NCI-H82 treated with DMSO at 0.1 percent for 48 hours (cell line): ENCODE results near the gene BTN3A1.
"Not testable (repeated sequence)": the region's sequence is repeated elsewhere in the genome, so short reads cannot be mapped to it uniquely, and the experiment has no call there.

Experiments
- DNase-seq: peaks from one replicate; lab custom pipeline; 2025; ENCODE audit not compliant: unreplicated experiment; lab: John Stamatoyannopoulos, UW

The BTN3A1 gene

DNA sequence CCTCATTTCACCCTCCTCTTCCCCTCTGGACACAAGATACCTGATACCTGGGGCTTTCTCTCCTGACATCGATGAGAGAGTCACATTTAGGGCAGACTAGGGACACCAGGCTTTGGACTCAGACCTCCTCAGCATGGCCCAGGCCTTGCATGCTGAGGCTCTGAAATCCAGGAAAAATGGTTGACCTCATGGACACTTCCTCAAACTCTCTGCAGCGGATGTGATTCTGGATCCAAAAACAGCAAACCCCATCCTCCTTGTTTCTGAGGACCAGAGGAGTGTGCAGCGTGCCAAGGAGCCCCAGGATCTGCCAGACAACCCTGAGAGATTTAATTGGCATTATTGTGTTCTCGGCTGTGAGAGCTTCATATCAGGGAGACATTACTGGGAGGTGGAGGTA lies 10.9 kb downstream of the BTN3A1 start:
- no peak for DNase-seq

DNA sequence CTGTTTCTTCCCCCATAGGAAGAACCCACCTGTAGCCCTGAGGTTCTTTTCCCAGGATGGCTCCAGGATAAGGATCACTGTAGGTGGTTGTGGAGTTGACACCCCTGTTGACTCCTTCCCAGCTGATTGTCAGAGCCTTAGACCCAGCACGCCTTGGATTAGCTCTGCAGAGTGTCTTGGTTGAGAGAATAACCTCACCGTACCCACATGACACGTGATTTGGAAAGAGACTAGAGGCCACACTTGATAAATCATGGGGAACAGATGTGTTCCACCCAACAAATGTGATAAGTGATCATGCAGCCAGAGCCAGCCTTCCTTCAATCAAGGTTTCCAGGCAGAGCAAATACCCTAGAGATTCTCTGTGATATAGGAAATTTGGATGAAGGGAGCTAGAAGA lies 12.2 kb downstream of the BTN3A1 start:
- DNase-seq = no peak

DNA sequence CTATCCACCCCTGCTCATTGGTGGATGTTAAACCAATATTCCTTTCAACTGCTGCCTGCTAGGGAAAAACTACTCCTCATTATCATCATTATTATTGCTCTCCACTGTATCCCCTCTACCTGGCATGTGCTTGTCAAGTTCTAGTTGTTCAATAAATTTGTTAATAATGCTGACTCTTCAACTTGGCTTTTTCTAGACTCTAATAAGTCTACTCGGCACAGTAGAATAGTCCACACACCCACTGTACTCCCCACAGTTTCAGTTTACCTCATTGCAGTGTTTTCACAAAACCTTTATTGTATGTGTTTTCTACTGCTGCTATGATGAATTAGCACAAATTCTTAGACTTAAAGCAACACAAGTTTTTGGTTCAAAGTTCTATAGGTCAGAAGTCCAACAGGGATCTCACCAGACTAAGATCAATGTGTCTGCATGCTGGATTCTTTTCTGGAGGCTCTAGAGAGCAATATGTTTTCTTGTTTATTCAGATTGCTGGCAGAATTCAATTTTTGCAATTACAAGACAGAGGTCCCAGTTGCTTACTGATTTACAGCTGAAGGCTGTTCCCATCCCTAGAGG lies 13.1 kb downstream of the BTN3A1 start:
- DNase-seq = peak; percentile 9

DNA sequence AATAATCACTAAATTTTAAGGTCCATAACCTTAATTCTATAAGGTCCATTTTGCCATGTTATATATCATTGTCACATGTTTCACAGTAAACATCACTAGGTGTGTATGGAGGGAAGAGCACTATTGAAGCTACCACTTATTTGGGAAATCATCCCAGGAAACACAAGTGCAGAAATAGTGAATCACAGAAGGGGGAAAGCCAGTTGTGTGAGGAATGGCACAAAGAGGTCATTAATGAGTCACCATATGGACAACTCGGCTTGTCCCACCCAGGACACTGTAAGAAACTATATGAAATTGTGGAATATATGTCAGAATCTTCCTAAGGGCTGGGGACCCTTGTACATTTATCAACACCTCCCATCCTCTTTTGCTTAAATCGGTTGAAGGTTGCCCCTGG lies 13.7 kb downstream of the BTN3A1 start:
- DNase-seq = no peak

DNA sequence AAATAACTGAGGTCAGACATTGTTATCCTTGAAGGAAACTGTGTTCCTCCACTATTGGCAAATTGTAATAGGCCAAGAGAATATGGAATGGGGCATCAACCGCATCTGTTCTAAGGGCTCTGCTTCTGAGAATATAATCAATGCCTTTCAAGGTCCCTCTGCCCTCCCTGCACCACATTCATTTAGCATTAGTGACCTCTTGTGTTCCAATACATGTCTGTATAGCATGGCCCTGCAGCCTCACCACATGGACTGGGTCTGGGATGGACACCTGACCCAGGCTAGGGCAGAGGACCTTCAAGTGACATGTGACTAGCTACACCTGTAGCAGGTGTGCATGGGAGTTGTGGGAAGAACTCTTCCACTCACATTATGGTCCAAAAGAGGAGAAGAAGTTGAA lies 14.2 kb downstream of the BTN3A1 start:
- DNase-seq = no peak

DNA sequence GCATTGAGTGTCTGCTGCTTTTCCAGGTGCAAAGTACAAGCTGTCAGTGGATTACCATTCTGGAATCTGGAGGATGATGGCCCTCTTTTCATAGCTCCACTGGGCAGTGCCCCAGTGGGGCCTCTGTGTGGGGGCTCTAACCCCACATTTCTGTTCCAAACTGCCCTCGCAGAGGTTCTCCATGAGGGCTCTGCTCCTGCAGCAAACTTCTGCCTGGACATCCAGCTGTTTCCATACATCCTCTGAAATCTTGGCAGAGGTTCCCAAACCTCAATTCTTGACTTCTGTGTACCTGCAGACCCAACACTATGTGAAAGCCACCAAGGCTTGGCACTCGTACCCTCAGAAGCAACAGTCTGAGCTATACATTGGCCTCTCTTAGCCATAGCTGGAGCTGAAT lies 16.0 kb downstream of the BTN3A1 start:
- DNase-seq = not testable (repeated sequence)

DNA sequence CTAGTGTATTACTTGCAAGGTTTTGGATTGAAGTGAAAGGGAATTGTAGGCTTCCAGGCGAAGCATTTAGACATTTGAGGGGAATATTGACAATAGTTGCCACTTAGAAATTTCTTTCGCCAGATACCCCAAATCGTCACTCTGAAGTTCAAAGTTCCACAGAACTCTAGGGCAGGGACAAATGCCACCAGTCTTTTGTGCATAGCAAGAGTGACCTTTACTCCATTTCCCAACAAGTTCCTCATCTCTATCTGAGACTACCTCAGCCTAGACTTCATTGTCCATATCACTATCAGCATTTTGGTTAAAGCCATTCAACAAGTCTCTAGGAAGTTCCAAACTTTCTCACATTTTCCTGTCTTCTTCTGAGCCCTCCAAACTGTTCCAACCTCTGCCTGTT lies 16.7 kb downstream of the BTN3A1 start:
- DNase-seq = not testable (repeated sequence)

DNA sequence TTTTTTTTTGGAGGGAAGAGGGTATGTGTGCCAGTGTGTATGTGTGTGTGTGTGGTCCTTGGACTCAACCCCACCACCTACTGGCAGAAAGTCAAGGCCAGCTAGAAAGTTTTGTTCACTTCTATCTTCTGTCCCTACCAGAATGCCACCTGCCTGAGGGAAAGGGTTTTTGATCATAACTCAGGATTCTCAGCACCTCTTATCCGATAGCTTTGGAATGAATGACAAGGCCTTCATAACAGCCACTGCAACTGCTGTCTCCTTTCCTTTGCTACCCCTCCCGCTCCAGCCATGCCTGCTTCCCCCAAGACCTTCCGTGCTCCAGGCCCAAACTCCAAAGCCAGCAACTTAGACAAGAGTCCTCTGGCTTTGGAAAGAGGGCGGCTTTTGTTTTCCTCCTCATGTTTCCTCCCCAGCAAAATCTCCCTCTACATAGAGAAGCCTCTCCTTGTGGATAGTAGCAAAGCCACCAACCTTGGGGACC lies 18.7 kb downstream of the BTN3A1 start:
- no peak for DNase-seq

DNA sequence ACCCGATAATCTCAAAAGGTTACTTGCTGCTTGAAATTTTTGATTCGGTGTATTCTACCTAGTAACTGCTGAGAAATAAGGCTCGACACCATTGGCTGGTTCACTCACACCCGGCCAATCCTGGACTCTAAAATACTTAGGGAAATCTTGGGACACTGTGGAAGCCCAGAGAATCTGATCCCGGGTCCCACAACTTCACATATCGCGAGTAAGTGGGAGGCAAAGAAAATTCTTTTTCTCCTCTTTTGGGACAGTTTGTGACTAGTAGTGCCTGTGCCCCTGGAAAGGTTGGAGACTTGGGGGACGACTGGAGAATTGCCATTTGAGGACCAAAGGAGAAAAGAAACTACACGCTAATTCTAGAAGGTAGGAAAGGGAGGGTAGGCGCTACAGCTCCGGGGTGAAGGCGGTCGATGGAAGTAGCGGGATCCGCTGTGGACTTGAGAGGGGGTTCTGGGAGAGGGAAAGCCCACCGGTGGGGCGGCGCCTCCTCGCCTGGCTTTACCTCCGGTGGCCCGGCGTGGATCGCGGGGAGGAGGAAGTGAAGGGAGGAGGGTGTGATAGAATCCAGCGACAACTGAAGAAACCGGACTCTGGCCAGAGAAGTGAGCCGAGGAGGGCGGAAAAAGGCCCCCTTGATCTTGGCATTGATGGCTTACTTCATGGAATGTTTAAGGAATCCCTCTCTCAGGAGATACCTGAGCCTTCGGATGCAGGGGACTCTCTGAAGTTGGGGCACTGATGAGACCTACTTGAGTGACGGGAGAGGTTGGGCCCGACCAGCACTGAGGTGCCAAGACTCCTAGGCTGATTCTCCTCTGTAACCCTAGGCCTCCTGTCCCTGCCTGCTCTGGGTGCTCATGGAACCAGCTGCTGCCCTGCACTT lies 19.4 kb downstream of the BTN3A1 start:
- peak; percentile 83 for DNase-seq

DNA sequence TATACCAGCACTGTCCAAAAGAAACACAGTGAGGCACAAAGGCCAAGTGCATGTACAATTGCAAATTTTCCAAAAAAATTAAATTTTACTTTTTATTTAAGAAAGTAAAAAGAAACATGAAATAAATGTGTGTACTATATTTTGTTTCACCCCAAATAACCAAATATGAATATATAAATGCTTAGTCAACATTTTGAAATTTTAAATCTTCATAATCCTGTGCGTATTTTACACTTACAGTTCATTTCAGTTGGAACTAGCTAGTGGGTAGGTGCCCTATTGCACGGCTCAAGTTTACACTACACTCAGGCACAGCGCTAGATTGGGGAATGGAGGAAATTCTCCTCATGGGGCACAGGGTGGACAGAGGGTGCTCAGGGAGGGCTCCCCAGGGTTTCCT lies 20.3 kb downstream of the BTN3A1 start:
- no peak for DNase-seq

DNA sequence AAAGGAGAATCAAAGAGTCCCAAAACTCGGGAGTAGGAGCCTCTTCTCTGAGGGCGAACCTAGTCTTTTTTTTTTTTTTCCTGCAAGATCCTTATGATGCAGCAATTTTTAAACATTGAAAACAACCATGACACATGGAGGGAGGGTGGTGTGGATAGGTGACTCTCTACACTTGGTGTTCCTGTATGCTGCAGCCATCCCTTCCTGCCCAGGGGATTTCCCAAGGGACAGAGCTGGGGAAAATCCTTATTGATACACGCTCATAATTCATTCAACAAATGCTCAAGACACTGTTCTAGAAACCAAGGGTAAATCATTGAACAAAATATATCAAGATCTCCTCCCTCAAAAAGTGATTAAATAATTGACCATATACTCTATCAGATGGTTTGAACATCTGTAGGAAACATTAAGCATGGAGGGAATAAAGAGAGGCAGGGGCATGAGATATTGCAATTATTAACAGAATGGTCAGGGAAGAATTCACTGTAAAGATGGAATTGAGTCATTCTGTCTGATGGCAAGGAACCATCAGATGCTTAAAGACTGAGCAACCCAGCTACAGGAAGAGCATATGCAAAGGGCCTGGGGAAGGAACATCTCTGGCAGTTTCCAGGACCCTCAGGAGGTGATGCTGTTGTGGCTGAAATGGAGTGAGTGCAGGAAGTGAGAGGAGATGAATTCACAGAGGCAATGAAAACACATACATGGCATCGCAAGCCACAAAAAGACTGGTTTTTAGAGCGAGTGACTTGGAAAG lies 24.8 kb downstream of the BTN3A1 start:
- no peak for DNase-seq

DNA sequence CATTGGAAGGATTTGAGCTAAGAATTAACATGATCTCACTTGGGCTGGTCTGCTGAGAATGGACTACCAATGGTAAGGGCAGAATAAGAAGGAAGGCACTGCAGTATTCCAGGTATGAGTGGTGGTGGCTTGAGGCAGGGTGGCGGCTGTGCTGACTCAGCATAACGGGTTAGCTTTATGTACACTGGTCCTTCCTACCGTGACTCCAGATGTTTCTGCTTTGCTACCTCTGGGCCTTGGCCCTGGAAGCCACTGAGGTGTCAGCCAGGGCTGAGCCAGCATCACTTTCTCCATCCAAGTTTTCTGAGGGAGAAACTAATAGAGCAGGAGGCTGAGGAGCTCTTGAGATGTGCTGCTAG lies 25.4 kb downstream of the BTN3A1 start:
- no peak for DNase-seq

DNA sequence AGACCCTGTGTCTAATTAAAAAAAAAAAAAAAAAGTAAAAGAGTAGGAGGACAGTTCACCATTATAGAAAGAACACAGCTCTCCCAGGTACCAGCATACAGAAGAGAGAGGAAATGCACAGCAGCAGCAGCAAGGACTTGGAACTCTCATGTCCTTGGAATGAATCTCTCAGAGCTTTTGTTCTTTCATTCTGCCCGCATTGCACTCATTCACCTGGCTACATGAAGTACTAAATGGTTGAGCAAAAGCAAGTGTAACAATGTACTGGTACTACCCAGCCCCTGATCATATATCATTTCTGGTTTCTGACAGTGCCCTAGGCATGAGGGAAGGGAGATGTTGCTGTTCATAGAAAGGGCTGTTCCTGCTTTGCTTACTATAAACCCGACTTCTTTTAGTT lies 26.1 kb downstream of the BTN3A1 start:
- DNase-seq = no peak

DNA sequence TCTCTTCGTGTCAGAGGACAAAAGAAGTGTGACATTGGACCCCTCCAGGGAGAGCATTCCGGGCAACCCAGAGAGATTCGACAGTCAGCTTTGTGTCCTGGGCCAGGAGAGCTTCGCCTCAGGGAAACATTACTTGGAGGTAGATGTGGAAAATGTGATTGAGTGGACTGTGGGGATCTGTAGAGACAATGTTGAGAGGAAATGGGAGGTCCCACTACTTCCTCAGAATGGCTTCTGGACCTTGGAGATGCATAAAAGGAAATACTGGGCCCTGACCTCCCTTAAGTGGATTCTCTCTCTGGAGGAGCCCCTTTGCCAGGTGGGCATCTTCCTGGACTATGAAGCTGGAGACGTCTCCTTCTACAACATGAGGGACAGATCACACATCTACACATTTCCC lies 28.7 kb downstream of the BTN3A1 start:
- DNase-seq = no peak

DNA sequence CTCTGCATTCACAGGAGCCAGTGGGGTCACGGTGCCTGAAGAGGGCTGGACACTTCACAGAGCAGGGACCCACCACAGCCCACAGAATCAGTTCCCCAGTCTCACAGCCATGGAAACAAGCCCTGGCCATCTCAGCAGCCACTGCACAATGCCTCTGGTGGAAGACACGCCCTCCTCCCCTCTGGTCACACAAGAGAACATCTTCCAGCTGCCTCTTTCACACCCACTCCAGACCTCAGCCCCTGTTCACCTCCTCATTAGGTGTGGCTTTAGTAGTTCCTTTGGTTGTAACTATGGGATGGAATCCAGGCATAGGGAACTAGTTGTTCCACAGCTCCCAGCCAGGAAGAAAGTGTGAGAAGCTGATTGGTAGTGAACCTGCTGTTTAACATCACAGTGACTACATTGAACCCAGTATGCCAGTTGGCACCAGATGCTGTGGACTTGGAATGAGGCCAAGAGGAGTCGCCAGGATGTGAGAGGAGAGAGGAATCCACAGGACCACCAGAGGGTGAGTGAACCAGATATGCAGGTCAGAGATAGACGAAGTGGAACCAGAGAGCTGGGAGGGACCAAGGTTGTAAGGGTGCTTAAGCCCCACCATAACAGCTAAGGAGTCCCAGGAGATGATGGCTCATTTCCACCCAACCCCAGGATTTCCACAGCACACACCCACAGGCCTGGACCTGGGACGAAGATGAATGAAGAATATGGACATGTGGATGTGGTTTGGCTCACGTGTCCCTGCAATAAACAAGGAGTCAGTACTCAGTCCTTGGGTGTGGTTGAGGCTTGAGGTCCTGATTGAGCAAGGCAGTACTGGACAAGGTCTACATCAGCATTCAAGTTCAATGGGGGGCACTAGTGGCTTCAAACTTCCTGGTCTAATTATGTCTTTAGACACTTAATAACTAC lies 29.4 kb downstream of the BTN3A1 start:
- no peak for DNase-seq

DNA sequence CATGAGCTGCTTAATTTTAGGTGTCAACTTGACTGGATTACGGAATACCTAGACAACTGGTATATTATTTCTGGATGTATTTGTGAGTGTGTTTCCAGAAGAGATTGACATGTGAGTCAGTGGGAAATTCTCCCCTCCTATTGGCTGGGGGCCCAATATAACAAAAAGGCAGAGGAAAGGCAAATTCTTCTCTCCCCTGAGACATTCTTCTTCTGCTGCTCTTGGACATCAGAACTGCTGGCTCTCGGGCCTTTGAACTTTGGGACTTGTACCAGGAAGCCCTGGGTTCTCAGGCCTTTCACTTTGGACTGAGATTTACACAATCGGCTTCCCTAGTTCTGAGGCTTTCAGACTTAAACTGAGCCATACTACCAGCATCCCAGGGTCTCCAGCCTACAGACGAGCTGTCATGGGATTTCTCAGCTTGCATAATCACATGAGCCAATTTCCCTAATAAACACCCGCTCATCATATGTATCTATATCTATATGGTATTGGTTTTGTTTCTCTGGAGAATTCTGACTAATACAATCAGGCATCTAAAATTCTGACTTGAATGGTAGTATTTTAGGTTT lies 30.6 kb downstream of the BTN3A1 start:
- no peak for DNase-seq

DNA sequence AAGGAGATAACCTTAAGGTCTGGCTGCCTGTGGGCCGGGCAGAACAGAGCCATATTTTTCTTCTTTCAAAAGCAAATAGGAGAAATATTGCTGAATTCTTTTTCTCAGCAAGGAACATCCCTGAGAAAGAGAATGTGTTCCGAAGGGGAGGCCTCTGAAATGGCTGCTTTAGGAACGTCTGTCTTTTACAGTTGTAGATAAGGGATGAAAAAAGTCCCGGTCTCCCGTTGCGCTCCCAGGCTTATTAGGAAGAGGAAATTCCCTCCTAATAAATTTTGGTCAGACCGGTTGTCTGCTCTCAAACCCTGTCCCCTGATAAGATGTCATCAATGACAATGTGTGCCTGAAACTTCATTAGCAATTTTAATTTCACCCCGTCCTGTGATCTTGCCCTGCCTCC lies 31.6 kb downstream of the BTN3A1 start:
- DNase-seq = not testable (repeated sequence)

DNA sequence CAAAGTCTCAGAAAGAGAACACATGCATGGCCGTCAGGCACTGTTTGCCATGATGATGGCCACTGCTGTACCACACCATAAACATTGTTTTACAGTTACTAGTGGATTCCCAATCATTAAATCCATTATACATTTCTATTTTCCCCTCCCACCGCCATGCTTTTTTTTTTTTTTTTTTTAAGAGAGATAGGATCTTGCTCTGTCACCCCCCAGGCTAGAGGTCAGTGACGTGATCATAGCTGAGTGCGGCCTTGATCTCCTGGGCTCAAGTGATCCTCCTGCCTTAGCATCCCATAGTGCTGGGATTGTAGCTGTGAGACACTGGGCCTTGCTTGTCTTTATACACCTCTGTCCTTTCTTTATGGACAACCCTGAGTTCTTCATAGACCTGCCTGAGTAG lies 33.9 kb downstream of the BTN3A1 start:
- DNase-seq = no peak

DNA sequence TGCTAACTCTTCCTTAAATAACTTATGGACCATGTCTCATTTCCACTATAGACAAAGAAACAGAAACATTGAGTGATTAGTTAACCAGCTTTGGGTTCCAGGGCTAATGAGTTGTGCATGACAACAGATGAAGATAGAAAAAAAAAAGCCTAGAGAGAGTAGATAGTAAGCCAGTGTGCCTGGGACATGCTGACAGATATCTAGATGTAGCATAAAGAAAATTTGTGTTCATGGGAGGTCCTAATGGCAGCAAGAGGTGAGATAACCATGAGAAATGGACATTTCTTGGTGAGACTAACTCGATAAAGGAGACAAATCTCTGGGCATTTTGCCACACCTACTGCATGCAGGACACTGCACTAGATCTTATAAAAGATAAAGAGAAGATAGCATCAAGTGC lies 35.5 kb downstream of the BTN3A1 start:
- DNase-seq = no peak

DNA sequence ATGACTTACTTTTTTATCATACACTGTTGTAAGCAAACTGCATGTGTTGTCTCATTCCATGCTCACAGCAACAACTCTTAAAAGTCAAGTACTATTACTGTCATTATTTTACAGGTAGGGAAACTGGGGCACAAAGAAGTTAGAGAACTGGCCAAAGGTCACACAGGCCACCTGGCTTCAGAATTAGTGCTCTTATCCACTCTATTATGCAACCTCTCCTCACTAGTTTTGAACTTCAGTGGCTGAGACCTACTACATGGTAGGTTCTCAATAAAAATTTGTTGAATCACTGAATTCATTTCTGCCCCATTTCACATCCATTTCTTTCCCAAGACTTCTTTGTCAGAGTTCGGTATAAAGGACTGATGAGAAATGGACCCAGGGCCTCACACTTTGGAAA lies 35.9 kb downstream of the BTN3A1 start:
- no peak for DNase-seq
